HG03378 (cell line): ENCODE measurements around the gene CDYL2.
"Not testable (repeated sequence)": the region's sequence is repeated elsewhere in the genome, so short reads cannot be mapped to it uniquely, and the experiment has no call there.

Source experiments
- ATAC-seq: cut with Tn5 transposase; IDR thresholded peaks from one replicate; pipeline ENCODE4 v1.9.1; 2021; ENCODE audit warnings: mild to moderate bottlenecking, moderate library complexity; ENCODE audit not compliant: unreplicated experiment

Gene CDYL2

GRCh38 chr16:80809366-80809765 lies 5.0 kb upstream of the CDYL2 start:
- no peak for ATAC-seq

- no peak for ATAC-seq
Measured at GRCh38 chr16:80807906-80808305, 3.5 kb upstream of the CDYL2 start.

- no peak for ATAC-seq
Measured at GRCh38 chr16:80806927-80807340, 2.5 kb upstream of the CDYL2 start.

GRCh38 chr16:80806289-80806688 lies 1.9 kb upstream of the CDYL2 start:
- no peak for ATAC-seq

- no peak for ATAC-seq
Measured at GRCh38 chr16:80804056-80804525, 307 bp downstream of the CDYL2 start.

GRCh38 chr16:80803339-80804055 lies 901 bp downstream of the CDYL2 start:
- ATAC-seq: no peak

- ATAC-seq: no peak
Measured at GRCh38 chr16:80802902-80803301, 1.5 kb downstream of the CDYL2 start.

- ATAC-seq: no peak
Measured at GRCh38 chr16:80802138-80802537, 2.3 kb downstream of the CDYL2 start.

- no peak for ATAC-seq
Measured at GRCh38 chr16:80794071-80794470, 10.3 kb downstream of the CDYL2 start.

GRCh38 chr16:80792031-80792430 lies 12.4 kb downstream of the CDYL2 start:
- ATAC-seq: no peak

GRCh38 chr16:80791411-80791810 lies 13.0 kb downstream of the CDYL2 start:
- no peak for ATAC-seq

GRCh38 chr16:80790751-80791150 lies 13.6 kb downstream of the CDYL2 start:
- no peak for ATAC-seq

- no peak for ATAC-seq
Measured at GRCh38 chr16:80788027-80788426, 16.4 kb downstream of the CDYL2 start.

- ATAC-seq: not testable (repeated sequence)
Measured at GRCh38 chr16:80786561-80786960, 17.8 kb downstream of the CDYL2 start.

GRCh38 chr16:80784951-80785350 lies 19.4 kb downstream of the CDYL2 start:
- ATAC-seq: no peak

- ATAC-seq: no peak
Measured at GRCh38 chr16:80778703-80779102, 25.7 kb downstream of the CDYL2 start.

- no peak for ATAC-seq
Measured at GRCh38 chr16:80776856-80777255, 27.5 kb downstream of the CDYL2 start.

GRCh38 chr16:80775450-80775849 lies 28.9 kb downstream of the CDYL2 start:
- ATAC-seq: no peak

GRCh38 chr16:80766798-80767197 lies 37.6 kb downstream of the CDYL2 start:
- ATAC-seq: no peak

GRCh38 chr16:80759419-80760162 lies 44.8 kb downstream of the CDYL2 start:
- ATAC-seq: no peak

GRCh38 chr16:80754476-80754875 lies 49.9 kb downstream of the CDYL2 start:
- ATAC-seq: no peak

GRCh38 chr16:80752541-80752940 lies 51.9 kb downstream of the CDYL2 start:
- ATAC-seq: no peak
